HG03565 (cell line): ENCODE measurements around the gene HMGN5.

Experiments used
- ATAC-seq: cut with Tn5 transposase; IDR thresholded peaks from one replicate; pipeline ENCODE4 v1.9.1; 2021; ENCODE audit warnings: mild to moderate bottlenecking, moderate library complexity; ENCODE audit not compliant: unreplicated experiment

The HMGN5 gene

GRCh38 chrX:81201671-81202455 is at the start of gene HMGN5, which contains the start of gene SH3BGRL:
HMGN5 (minus strand) TSS chrX:81201913; CDS start chrX:81121549, 80,364 bp downstream.
SH3BGRL (plus strand) TSS chrX:81202102; CDS start chrX:81202201, 99 bp downstream.
- peak; percentile 84 for ATAC-seq

- no peak for ATAC-seq
These were observed 40.0 kb upstream of the HMGN5 start for GRCh38 chrX:81241753-81242152.

- ATAC-seq = no peak
These were observed 39.1 kb upstream of the HMGN5 start for GRCh38 chrX:81240701-81241331.

- ATAC-seq = no peak
These were observed 36.5 kb upstream of the HMGN5 start for GRCh38 chrX:81238166-81238565.

- ATAC-seq = no peak
These were observed 35.8 kb upstream of the HMGN5 start for GRCh38 chrX:81237516-81237915.

GRCh38 chrX:81232218-81232617 is 30.5 kb upstream of the HMGN5 start:
- no peak for ATAC-seq

GRCh38 chrX:81231476-81231875 is 29.8 kb upstream of the HMGN5 start:
- ATAC-seq = no peak

GRCh38 chrX:81229901-81230300 is 28.2 kb upstream of the HMGN5 start:
- no peak for ATAC-seq

GRCh38 chrX:81229229-81229628 is 27.5 kb upstream of the HMGN5 start:
- no peak for ATAC-seq

GRCh38 chrX:81215685-81216084 is 14.0 kb upstream of the HMGN5 start:
- no peak for ATAC-seq

GRCh38 chrX:81208916-81209315 is 7.2 kb upstream of the HMGN5 start:
- ATAC-seq = no peak

GRCh38 chrX:81206476-81206875 is 4.8 kb upstream of the HMGN5 start:
- ATAC-seq = no peak

- no peak for ATAC-seq
These were observed 3.8 kb upstream of the HMGN5 start for GRCh38 chrX:81205551-81205950.

GRCh38 chrX:81202943-81203342 is 1.2 kb upstream of the HMGN5 start:
- no peak for ATAC-seq

- no peak for ATAC-seq
These were observed 725 bp upstream of the HMGN5 start for GRCh38 chrX:81202456-81202819.

GRCh38 chrX:81201071-81201470 is 642 bp downstream of the HMGN5 start:
- ATAC-seq = no peak

GRCh38 chrX:81195712-81196111 is 6.0 kb downstream of the HMGN5 start:
- ATAC-seq = peak; percentile 82

- no peak for ATAC-seq
These were observed 6.5 kb downstream of the HMGN5 start for GRCh38 chrX:81195259-81195658.

- peak; percentile 72 for ATAC-seq
These were observed 27.4 kb downstream of the HMGN5 start for GRCh38 chrX:81174286-81174685.

- ATAC-seq = peak; percentile 51
These were observed 33.3 kb downstream of the HMGN5 start for GRCh38 chrX:81168391-81168790.

GRCh38 chrX:81121513-81122363 is 80.0 kb downstream of the HMGN5 start:
- peak; percentile 98 for ATAC-seq
